KOPT-K1 (cell line): ENCODE measurements around the gene SETD1B.

Source experiments
- H3K27ac ChIP-seq: fragments of 200-600 bp; sonication (generic); 2 replicates; pipeline ENCODE4 v1.5.1; 2016; ENCODE audit warnings: antibody characterized with exemption, mild to moderate bottlenecking, low read depth, low read length; ENCODE audit not compliant: poor library complexity, severe bottlenecking
- H3K36me3 ChIP-seq: fragments of 200-600 bp; sonication (generic); 2 replicates; pipeline ENCODE4 v1.5.1; 2017; ENCODE audit warnings: antibody characterized with exemption, mild to moderate bottlenecking, low read length, moderate library complexity; ENCODE audit not compliant: insufficient read depth
- H3K9me3 ChIP-seq: fragments of 200-600 bp; sonication (generic); 2 replicates; pipeline ENCODE4 v1.5.1; 2017; ENCODE audit warnings: antibody characterized with exemption, low read length, mild to moderate bottlenecking; ENCODE audit not compliant: insufficient read depth, poor library complexity, severe bottlenecking

SETD1B gene

DNA sequence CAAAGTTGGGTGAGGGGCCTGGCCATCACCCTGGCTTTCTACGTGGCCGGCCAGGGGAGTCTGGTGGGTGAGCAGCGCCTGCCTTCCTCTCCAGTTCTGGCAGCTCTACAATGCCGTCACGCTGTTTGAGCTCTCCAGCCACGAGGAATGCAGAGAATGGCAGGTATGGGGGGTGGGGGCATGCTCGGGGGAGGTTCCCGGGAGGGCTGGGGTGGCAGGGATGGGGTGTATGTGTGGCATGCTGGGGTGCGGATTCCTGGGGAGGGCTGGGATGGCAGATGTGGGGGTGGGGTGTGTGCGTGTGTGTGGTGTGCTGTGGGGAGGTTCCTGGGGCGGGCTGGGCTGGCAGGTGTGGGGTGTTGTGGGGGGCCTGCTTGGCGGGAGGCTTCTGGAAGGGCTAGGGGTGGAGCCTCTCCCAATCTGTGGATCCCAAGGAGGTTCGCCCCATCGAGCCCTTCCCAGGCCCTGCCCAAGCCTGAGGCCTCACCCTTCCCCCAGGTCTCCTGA, 28.8 kb upstream of the SETD1B start:
- no peak overlapping the region for H3K27ac ChIP-seq
- peaks cover 30% of the 10 kb centered on the region for H3K36me3 ChIP-seq

GRCh38 chr12:121775501-121775900, 28.3 kb upstream of the SETD1B start:
- Histone ChIP-seq H3K36me3 (peaks cover 34% of the 10 kb centered on the region), H3K9me3 (no peaks in the 10 kb centered on the region), H3K27ac (no peak overlapping the region)

More for the DNA sequence above, 28.8 kb upstream of the SETD1B start:
- no peaks in the 10 kb centered on the region for H3K9me3 ChIP-seq

GRCh38 chr12:121776190-121777098, 27.4 kb upstream of the SETD1B start:
- Histone ChIP-seq H3K36me3 (peaks cover 44% of the 10 kb centered on the region), H3K27ac (no peak overlapping the region), H3K9me3 (no peaks in the 10 kb centered on the region)

DNA sequence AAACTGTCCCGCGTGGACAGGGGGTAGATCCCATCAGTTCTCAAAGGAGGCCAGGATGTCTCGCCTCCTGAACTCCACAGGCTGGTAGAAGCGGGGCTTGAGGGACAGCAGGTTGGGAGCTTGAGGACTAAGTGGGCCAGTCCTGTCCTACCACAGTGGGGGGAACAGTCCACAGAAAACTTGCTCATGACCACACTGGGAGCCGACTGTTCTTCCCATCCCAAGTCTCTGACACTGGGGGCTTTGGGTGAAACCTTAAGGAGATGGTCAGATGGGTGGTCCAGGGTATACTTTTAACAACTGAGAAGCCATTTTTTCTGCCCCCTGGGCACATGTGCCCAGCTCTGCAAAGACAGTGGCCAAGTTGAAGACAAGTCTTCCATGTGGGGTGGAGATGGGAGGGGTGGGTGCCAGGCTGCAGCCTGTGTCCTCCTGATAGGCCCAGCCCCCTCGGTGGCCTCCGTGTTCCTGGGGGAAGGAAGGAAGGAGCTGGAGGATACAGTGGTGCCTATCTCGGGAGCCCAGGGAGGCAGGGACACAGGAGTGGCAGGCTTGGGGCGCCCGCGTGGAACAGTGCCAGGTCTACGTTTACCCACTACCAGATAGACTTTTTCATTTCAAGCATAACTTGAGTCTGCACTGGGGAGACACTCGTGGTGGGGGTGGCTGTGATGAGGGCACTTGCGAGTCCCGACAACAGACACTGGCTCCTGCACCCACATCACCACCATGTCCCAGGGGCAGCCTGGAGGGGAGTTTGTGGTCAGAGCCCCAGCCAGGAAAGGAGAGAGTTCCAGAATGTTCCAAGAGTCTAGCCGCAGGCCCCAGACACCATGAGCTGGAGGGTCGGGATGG, 25.0 kb upstream of the SETD1B start:
- no peaks in the 10 kb centered on the region for H3K9me3 ChIP-seq
- no peak overlapping the region for H3K27ac ChIP-seq
- H3K36me3 ChIP-seq, result peaks cover 47% of the 10 kb centered on the region

DNA sequence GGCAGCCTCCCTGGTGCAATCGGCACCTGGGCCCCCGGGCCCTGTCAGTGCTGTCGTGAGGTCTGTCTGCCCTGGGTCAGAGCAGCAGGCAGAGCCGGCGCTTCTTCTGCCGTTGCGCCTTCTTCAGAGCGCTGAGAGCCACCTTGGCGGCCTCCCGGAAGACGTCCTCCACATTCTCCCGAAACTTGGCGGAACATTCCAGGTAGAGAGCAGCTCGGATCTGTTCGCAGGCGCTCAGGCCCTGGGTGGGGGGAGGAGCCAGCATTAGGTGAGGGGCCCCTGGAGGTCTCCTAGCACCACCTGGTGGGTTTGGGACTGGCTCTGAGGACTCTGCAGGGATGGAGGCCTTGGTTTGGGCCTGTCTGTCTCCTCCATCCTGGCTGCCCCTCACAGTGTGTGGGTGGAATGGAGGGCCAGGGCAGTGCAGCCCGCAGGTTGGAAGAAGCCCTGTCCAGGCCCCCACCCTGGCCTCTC, 24.4 kb upstream of the SETD1B start:
- Histone ChIP-seq H3K27ac (no peak overlapping the region), H3K36me3 (peaks cover 48% of the 10 kb centered on the region), H3K9me3 (no peaks in the 10 kb centered on the region)

GRCh38 chr12:121780429-121780828, 23.4 kb upstream of the SETD1B start:
- Histone ChIP-seq H3K36me3 (peaks cover 56% of the 10 kb centered on the region), H3K27ac (no peak overlapping the region), H3K9me3 (no peaks in the 10 kb centered on the region)

- Histone ChIP-seq H3K27ac (peak overlapping the region; percentile 46), H3K36me3 (peaks cover 61% of the 10 kb centered on the region), H3K9me3 (no peaks in the 10 kb centered on the region)
Measured at GRCh38 chr12:121781484-121781997, 22.3 kb upstream of the SETD1B start.

DNA sequence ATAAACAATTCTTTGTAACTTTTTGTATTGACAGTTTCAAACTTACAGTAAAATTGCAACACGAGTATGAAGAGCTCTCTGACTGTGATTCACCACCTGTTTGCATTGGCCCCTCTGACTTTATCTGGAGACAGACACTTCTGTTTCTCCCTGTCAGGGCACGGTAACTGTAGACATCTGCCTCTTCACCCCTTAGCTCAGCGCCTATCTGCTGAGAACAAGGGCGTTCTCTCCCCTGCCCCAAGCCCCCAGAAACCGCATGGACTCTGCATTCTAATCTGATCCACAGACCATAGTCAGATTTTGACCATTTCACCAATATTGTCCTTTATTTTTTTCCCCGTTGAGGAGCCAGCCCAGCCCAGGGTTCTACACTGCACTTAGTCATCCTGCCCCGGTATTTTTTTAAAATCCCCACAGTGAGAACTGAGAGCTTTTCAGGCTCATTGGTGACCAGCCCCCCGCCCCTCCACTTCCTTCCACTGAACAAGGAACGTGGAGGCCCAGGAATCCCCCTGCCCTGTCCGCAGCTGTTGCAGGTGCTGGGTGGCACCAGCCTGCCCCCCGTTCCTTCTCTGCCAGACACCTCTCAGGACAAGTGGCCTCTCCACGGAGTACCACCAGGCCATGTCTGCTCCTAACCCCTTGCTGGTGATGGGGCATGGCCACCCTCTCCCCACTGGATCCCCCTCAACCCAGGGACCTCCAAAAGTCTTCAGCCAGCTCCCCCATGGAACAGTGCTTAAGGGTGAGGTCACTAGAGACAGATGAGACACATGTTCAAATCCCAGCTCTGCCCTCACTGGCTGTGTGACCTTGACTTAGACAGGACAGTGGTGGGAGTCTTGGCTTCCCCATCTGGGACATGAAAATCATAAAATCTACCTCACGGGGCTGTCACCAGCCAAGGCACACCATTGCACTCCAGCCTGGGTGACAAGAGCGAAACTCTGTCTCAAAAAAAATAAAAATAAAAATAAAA, 21.5 kb upstream of the SETD1B start:
- peaks cover 64% of the 10 kb centered on the region for H3K36me3 ChIP-seq
- H3K9me3 ChIP-seq, result no peaks in the 10 kb centered on the region
- H3K27ac ChIP-seq, result peak overlapping the region; percentile 46

DNA sequence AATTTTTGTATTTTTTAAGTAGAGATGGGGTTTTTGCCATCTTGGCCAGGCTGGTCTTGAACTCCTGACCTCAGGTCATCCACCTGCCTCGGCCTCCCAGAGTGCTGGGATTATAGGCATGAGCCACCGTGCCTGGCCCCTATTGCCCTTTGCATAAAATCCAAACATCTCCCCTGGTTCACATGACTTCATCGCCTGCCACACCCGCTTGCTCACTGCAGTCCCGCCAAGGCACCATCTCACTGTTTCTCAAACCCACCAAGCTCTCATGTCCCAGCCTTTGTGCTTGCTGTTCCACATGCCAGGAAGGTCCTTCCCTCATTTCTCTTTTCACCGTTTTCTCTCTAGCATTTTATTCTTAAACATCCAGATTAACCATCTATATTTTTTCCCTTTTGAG, 20.0 kb upstream of the SETD1B start:
- Histone ChIP-seq H3K36me3 (peaks cover 58% of the 10 kb centered on the region), H3K9me3 (no peaks in the 10 kb centered on the region), H3K27ac (no peak overlapping the region)

GRCh38 chr12:121784460-121784859, 19.3 kb upstream of the SETD1B start:
- Histone ChIP-seq H3K9me3 (no peaks in the 10 kb centered on the region), H3K36me3 (peaks cover 51% of the 10 kb centered on the region), H3K27ac (no peak overlapping the region)

GRCh38 chr12:121786440-121786825, 17.4 kb upstream of the SETD1B start:
- no peaks in the 10 kb centered on the region for H3K9me3 ChIP-seq
- peaks cover 32% of the 10 kb centered on the region for H3K36me3 ChIP-seq
- peak overlapping the region; percentile 57 for H3K27ac ChIP-seq

DNA sequence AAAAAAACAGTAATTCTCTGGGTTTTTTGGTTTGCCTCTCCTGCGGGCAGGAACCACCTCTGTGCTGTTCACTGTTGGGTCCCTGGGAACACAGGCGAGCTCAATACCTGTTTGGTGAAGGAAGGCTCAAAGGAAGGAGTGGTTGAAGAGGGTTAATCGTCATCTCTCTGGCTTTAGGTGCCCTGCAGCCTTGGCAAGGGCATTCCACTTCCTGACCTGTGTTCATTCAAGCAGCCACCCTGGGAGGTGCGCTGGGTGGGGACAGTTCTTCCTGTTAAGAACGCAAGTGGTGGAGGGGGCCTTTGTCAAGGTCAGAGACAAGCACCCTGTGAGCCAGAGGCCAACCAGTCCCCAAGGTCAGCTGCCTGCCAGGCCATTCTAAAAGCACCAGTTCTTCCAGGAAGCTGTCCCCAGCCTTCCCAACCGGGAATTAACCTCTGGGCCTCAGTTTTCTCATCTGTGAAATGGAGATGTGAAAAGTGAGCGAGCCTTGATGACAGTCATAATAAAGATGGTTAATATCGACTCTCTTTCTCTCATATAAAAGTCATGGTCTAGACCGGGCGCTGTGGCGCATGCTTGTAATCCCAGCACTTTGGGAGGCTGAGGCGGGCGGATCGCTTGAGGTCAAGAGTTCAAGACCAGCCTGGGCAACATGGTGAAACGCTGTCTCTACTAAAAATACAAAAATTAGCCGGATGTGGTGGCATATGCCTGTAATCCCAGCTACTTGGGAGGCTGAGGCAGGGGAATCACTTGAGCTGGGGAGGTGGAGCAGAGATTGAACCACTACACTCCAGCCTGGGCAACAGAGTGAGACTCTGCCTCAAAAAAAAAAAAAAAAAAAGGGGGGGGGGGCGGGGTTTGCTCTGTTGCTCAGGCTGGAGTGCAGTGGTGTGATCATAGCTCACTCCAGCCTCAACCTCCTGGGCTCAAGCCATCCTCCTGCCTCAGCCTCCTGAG, 16.5 kb upstream of the SETD1B start:
- Histone ChIP-seq H3K36me3 (peaks cover 28% of the 10 kb centered on the region), H3K27ac (peak overlapping the region; percentile 95), H3K9me3 (no peaks in the 10 kb centered on the region)

DNA sequence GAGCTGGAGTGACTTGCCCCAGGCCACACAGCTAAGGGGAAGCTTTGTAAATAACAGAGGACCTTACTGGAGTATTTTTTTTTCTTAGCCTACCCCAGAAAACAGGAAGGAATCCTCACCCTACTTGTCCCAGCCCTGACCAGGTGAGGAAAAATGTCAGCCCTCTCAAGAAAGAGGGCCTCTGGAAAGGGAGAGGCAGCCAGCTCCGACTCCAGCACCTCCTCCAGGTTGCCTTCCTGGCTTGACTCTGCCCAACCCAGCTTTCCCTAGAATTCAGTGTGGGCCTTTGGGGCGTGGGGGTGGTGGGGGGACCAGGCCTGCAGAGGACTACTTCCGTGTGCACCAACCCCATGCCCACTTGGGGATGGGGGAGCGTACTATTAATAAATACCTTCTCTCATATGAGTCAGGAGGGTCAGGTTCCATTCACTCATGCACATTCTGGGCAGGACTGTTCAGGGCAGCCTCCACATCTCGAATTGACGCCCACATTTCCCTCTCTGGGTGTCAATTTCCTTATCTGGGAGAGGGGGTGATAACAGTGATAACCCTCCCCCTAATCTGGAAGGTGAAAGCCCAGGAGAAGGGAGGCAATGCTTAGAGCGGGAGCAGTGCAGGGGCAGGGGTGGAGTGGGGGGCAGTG, 15.5 kb upstream of the SETD1B start:
- peak overlapping the region; percentile 95 for H3K27ac ChIP-seq
- peaks cover 28% of the 10 kb centered on the region for H3K36me3 ChIP-seq
- no peaks in the 10 kb centered on the region for H3K9me3 ChIP-seq
